ENCODE measurements around the gene FYN. TPM values are rescaled to one million over a fixed set of nuclear protein-coding genes. Genes with fewer than 3 reads are reported as not detected.
"Not testable (repeated sequence)": the region's sequence is repeated elsewhere in the genome, so short reads cannot be mapped to it uniquely, and the experiment has no call there.

FYN gene
- total RNA-seq, 1 donor, result 207 TPM

- no peaks in the 10 kb centered on the region for H3K4me1 ChIP-seq (ENCODE audit: insufficient read depth, low read length)
- no peak overlapping the region for H3K4me3 ChIP-seq (ENCODE audit: low read length)
- H3K27me3 ChIP-seq (ENCODE audit: insufficient read depth, low read length), result peaks cover 5% of the 10 kb centered on the region
- H3K9me3 ChIP-seq (ENCODE audit: low read depth, low read length), result no peaks in the 10 kb centered on the region
These were observed 21.0 kb upstream of the FYN start for GRCh38 chr6:111894272-111894671.

- no peaks in the 10 kb centered on the region for H3K4me1 ChIP-seq (ENCODE audit: insufficient read depth, low read length)
- H3K4me3 ChIP-seq (ENCODE audit: low read length), result no peak overlapping the region
- H3K27me3 ChIP-seq (ENCODE audit: insufficient read depth, low read length), result peaks cover 5% of the 10 kb centered on the region
- H3K9me3 ChIP-seq (ENCODE audit: low read depth, low read length), result no peaks in the 10 kb centered on the region
These were observed 19.2 kb upstream of the FYN start for GRCh38 chr6:111892431-111892830.

GRCh38 chr6:111890988-111891387 lies 17.7 kb upstream of the FYN start:
- H3K9me3 ChIP-seq (ENCODE audit: low read depth, low read length), result no peaks in the 10 kb centered on the region
- peaks cover 5% of the 10 kb centered on the region for H3K27me3 ChIP-seq (ENCODE audit: insufficient read depth, low read length)
- H3K4me1 ChIP-seq (ENCODE audit: insufficient read depth, low read length), result no peaks in the 10 kb centered on the region
- no peak overlapping the region for H3K4me3 ChIP-seq (ENCODE audit: low read length)

- Histone ChIP-seq H3K9me3 (ENCODE audit: low read depth, low read length) (no peaks in the 10 kb centered on the region), H3K4me3 (ENCODE audit: low read length) (no peak overlapping the region), H3K4me1 (ENCODE audit: insufficient read depth, low read length) (no peaks in the 10 kb centered on the region), H3K27me3 (ENCODE audit: insufficient read depth, low read length) (peaks cover 5% of the 10 kb centered on the region)
These were observed 15.9 kb upstream of the FYN start for GRCh38 chr6:111888928-111889695.

GRCh38 chr6:111886793-111887192 lies 13.5 kb upstream of the FYN start:
- H3K9me3 ChIP-seq (ENCODE audit: low read depth, low read length); H3K4me3 ChIP-seq (ENCODE audit: low read length); H3K4me1 ChIP-seq (ENCODE audit: insufficient read depth, low read length); H3K27me3 ChIP-seq (ENCODE audit: insufficient read depth, low read length): not testable (repeated sequence)

- Histone ChIP-seq H3K27me3 (ENCODE audit: insufficient read depth, low read length) (peaks cover 5% of the 10 kb centered on the region), H3K4me1 (ENCODE audit: insufficient read depth, low read length) (no peaks in the 10 kb centered on the region), H3K9me3 (ENCODE audit: low read depth, low read length) (no peaks in the 10 kb centered on the region), H3K4me3 (ENCODE audit: low read length) (no peak overlapping the region)
These were observed 12.2 kb upstream of the FYN start for GRCh38 chr6:111885373-111886027.

GRCh38 chr6:111884068-111884467 lies 10.8 kb upstream of the FYN start:
- Histone ChIP-seq H3K9me3 (ENCODE audit: low read depth, low read length) (no peaks in the 10 kb centered on the region), H3K4me1 (ENCODE audit: insufficient read depth, low read length) (no peaks in the 10 kb centered on the region), H3K4me3 (ENCODE audit: low read length) (no peak overlapping the region), H3K27me3 (ENCODE audit: insufficient read depth, low read length) (no peaks in the 10 kb centered on the region)

GRCh38 chr6:111880181-111880888 lies 7.1 kb upstream of the FYN start:
- no peaks in the 10 kb centered on the region for H3K9me3 ChIP-seq (ENCODE audit: low read depth, low read length)
- no peaks in the 10 kb centered on the region for H3K27me3 ChIP-seq (ENCODE audit: insufficient read depth, low read length)
- H3K4me1 ChIP-seq (ENCODE audit: insufficient read depth, low read length), result no peaks in the 10 kb centered on the region
- no peak overlapping the region for H3K4me3 ChIP-seq (ENCODE audit: low read length)

- H3K27me3 ChIP-seq (ENCODE audit: insufficient read depth, low read length), result no peaks in the 10 kb centered on the region
- no peak overlapping the region for H3K4me3 ChIP-seq (ENCODE audit: low read length)
- H3K9me3 ChIP-seq (ENCODE audit: low read depth, low read length), result no peaks in the 10 kb centered on the region
- H3K4me1 ChIP-seq (ENCODE audit: insufficient read depth, low read length), result peaks cover 22% of the 10 kb centered on the region
These were observed 2.5 kb upstream of the FYN start for GRCh38 chr6:111875741-111876140.

- Histone ChIP-seq H3K4me3 (ENCODE audit: low read length) (peak overlapping the region; percentile 73), H3K9me3 (ENCODE audit: low read depth, low read length) (no peaks in the 10 kb centered on the region), H3K27me3 (ENCODE audit: insufficient read depth, low read length) (no peaks in the 10 kb centered on the region), H3K4me1 (ENCODE audit: insufficient read depth, low read length) (peaks cover 39% of the 10 kb centered on the region)
These were observed 768 bp upstream of the FYN start for GRCh38 chr6:111874025-111874415.

- Histone ChIP-seq H3K4me3 (ENCODE audit: low read length) (peak overlapping the region; percentile 73), H3K4me1 (ENCODE audit: insufficient read depth, low read length) (peaks cover 47% of the 10 kb centered on the region), H3K27me3 (ENCODE audit: insufficient read depth, low read length) (no peaks in the 10 kb centered on the region), H3K9me3 (ENCODE audit: low read depth, low read length) (no peaks in the 10 kb centered on the region)
These were observed 663 bp downstream of the FYN start for GRCh38 chr6:111872401-111873177.

GRCh38 chr6:111871725-111872400 lies 1.4 kb downstream of the FYN start:
- H3K27me3 ChIP-seq (ENCODE audit: insufficient read depth, low read length), result no peaks in the 10 kb centered on the region
- H3K4me3 ChIP-seq (ENCODE audit: low read length), result peak overlapping the region; percentile 73
- no peaks in the 10 kb centered on the region for H3K9me3 ChIP-seq (ENCODE audit: low read depth, low read length)
- peaks cover 53% of the 10 kb centered on the region for H3K4me1 ChIP-seq (ENCODE audit: insufficient read depth, low read length)

GRCh38 chr6:111871207-111871606 lies 2.0 kb downstream of the FYN start:
- no peaks in the 10 kb centered on the region for H3K9me3 ChIP-seq (ENCODE audit: low read depth, low read length)
- H3K4me1 ChIP-seq (ENCODE audit: insufficient read depth, low read length), result peaks cover 59% of the 10 kb centered on the region
- no peaks in the 10 kb centered on the region for H3K27me3 ChIP-seq (ENCODE audit: insufficient read depth, low read length)
- peak overlapping the region; percentile 73 for H3K4me3 ChIP-seq (ENCODE audit: low read length)

- no peaks in the 10 kb centered on the region for H3K9me3 ChIP-seq (ENCODE audit: low read depth, low read length)
- H3K4me1 ChIP-seq (ENCODE audit: insufficient read depth, low read length), result peaks cover 62% of the 10 kb centered on the region
- no peaks in the 10 kb centered on the region for H3K27me3 ChIP-seq (ENCODE audit: insufficient read depth, low read length)
- peak overlapping the region; percentile 73 for H3K4me3 ChIP-seq (ENCODE audit: low read length)
These were observed 2.5 kb downstream of the FYN start for GRCh38 chr6:111870742-111871064.

Data from mononuclear cell (primary cell).